HTR-8/SVneo (cell line): ENCODE data around the gene HIVEP3.

ENCODE experiments used
- DNase-seq: peaks from one replicate; pipeline ENCODE4 v3.0.0; 2011; ENCODE audit warnings: low spot score, mixed read lengths; ENCODE audit not compliant: insufficient read length
- FAIRE-seq: peaks from 2 replicates; lab custom pipeline; 2011; peaks lifted over from hg19 to GRCh38; lab: Jason Lieb, UNC

Gene HIVEP3

GRCh38 chr1:41582851-41583657, 335.7 kb downstream of the HIVEP3 start:
- DNase-seq (no peak), FAIRE-seq (no peak)

DNA sequence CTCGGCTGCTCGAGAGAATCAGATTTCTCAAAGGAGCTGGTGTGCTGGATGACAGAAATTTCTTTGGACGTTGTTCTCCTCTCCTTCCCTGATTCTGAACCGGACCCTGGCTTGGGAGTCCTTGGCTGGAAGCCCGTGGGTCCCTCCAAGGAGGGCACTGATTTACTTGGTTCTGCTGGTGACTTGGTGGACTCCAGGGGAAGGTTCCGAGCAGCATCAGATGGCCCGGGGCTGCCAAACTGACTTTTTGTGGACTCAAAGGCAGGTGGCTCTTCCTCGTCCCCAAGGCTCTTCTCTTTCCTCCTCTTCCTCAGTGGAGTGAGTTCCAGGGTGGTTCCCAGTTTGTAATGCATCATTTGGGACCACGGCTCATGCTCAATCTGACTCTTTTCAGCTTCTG, 336.4 kb downstream of the HIVEP3 start:
- DNase-seq (no peak), FAIRE-seq (no peak)

- DNase-seq (no peak), FAIRE-seq (no peak)
These were observed 336.8 kb downstream of the HIVEP3 start for GRCh38 chr1:41582004-41582325.

DNA sequence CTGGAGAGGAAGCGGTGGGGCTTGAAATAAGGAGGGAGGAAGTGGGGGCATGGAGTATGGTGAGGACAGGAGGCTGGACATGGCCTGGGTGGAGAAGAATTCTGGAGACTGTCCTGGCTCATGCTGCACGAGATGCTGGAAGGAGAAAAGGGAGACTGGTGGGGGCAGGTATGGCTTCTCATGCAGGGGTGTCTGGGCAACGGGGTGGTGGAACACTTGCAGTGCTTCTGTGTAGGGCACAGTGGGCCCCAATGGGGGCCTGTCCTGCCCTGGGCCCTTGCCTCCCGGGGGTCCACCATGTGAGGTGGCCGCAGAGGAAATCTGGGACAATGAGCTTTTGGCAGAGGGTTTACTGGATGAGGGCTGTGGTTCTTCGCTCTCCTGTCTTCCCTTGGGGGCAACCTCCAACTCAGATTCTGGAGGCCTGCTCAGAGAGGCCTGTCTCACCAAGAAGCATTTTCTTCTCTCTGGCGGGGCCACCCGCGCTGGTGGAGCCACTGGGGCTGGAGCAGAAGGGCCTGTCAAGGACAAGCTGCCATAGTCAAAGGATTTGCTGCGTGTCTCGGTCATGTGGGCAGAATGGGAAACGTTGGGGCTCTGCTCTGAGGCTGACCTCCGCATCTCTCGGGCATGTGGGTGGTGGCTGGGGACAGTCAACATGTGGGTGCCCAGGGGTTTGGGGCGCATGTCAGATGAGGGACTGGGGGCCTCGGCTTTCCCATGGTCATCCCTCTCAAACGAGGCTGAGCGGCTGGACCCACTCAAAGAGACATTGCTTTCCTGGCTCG, 337.3 kb downstream of the HIVEP3 start:
- FAIRE-seq (no peak), DNase-seq (no peak)

- FAIRE-seq (no peak), DNase-seq (no peak)
These were observed 338.1 kb downstream of the HIVEP3 start for GRCh38 chr1:41580520-41581172.

- DNase-seq: no peak
- no peak for FAIRE-seq
These were observed 338.7 kb downstream of the HIVEP3 start for GRCh38 chr1:41580021-41580420.

GRCh38 chr1:41578712-41579335, 339.9 kb downstream of the HIVEP3 start:
- DNase-seq (peak; percentile 30), FAIRE-seq (no peak)

GRCh38 chr1:41576620-41577019, 342.1 kb downstream of the HIVEP3 start:
- no peak for FAIRE-seq
- no peak for DNase-seq

DNA sequence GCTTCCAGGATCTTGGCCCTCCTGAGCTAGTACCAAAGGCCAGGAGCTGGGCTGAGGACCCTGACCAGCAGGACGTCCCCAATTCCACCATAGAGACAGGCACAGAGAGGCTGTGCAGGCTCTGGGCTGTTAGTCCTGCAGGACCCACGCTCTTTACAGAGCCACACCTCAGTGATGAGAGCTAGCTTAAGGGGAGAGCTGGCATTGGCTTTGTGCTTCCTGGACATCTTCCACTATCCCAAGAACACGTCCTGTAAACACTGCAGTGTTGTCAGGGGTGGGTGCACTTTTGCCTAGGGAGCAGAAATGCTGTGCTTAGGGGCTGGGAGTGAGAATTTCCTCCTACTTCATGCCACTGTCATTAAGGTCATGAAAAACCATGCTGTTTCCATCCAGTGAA, 342.5 kb downstream of the HIVEP3 start:
- no peak for FAIRE-seq
- DNase-seq: no peak

DNA sequence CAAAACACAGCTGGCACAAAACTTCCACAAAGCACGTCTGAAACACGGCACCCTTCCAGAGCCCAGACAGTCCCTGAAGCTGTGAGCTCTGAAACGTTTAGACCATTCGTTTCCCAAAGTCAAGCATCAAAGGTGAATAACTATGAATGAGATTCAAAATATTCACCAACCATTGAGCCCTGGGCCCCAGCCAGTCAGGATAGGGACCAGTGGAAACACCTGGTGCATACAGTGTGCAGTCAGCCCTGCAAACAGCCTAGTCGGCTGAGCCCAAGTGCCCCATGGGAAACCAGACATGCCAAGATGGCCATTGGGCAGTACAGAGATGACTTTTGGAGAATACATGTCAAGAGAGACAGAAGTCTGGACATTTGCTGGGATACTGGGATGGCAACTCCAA, 343.9 kb downstream of the HIVEP3 start:
- no peak for FAIRE-seq

DNA sequence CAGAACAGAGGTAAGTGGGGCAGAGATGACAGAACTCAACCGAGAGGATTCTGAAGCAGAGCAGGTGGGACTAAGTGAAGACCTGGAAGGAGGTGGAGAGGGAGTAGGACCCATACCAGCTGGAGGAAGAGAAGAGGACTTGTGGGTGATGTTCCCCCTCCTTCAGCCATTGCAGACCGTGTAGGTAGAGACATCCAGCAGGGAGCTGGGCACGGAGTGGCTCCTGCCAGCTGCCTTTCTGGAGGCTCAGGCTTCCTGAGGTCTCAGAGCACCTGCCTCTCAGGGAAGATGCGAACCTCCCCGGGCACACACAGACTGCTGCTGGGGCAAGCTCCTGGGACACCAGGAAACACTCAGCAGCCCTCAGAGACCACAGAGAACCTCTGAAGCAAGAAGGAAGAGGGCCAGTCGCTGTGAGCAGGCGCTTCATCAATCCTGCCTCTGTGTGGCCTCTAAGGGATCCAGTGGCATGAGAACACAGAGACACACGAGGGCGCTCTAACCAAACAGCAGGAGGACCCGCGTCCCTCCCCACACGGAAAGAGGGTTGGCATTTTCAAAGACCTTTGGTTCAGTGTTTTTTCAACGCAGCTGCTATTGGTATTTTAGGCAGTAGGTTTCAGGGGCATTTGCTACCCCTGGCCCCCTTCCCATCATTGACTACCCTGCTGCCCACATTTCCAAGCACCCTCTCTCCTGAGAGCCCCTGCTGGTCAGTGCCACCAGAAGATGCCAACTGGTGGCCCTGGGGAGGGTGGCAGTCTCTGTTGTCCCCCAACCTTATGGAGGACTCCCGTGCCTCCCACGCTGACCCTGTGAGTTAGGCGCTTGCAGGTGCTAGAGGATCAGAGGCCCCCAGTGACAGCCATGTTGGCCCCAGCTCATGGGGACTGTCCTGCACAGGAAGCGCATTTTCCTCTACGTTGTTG, 344.7 kb downstream of the HIVEP3 start:
- FAIRE-seq (peak; percentile 69), DNase-seq (peak; percentile 80)

More for the DNA sequence above, 343.9 kb downstream of the HIVEP3 start:
- no peak for DNase-seq

DNA sequence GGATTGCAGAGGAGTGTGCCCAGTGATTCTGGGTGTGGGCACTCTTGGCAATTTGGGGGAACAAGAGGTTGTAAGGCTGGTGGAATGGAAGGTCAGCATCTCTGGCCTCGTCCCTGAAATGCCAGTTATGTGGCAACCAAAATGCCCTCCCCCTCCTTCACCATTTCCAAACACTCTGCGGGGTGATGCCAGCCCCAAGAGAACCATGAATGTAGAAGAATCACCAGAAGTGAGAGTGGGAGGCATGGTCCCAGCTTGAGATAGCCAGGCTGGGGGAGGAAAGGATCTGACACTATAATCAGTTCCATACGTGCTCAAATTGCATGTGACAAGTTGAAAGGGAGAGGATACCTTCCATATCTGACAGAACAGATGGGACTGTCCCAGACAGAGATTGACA, 345.5 kb downstream of the HIVEP3 start:
- FAIRE-seq (no peak), DNase-seq (no peak)

DNA sequence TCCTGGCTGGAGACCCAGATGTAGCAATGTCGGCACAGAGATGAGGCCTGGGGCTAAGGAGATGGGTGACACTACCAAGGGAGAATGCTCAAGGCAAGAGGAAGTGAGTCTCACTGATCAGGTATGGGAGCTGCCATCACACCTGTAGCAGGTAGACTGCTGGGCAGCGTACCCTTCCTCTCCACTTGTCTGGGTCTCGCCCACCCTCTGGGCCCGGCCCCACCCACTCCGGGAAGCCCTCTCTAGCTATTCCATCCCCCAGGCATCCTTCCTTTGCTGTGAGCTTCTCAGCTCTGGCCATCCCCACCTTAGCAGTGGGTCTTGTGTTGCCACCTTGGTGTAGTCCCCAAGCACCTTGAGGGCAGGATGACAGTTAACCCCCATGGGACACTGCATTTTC, 346.5 kb downstream of the HIVEP3 start:
- DNase-seq (no peak), FAIRE-seq (no peak)

GRCh38 chr1:41571041-41571440, 347.7 kb downstream of the HIVEP3 start:
- DNase-seq: no peak
- FAIRE-seq: no peak

- DNase-seq: no peak
- no peak for FAIRE-seq
These were observed 350.5 kb downstream of the HIVEP3 start for GRCh38 chr1:41568204-41568603.

DNA sequence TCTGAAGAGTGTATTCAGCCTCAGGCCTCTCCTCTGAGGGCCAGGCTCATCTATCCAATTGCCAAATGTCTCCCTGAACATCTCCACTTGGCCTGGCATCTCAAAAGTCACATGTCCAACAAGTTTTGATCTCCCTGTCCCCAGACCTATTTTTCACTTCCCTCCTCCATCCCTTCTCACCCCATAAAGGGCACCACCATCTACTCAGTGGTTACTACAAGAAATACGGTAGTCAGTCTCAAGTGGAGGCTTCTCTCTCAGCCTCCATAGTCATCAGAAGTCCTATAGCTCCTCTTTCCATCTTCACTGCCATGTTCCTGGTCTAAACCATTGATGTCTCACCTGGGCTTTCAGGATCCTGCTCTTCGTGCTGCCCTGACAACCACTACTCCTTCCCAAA, 351.8 kb downstream of the HIVEP3 start:
- no peak for FAIRE-seq

GRCh38 chr1:41566274-41566885, 352.3 kb downstream of the HIVEP3 start:
- no peak for DNase-seq
- FAIRE-seq: no peak

More for the DNA sequence above, 351.8 kb downstream of the HIVEP3 start:
- DNase-seq: no peak

DNA sequence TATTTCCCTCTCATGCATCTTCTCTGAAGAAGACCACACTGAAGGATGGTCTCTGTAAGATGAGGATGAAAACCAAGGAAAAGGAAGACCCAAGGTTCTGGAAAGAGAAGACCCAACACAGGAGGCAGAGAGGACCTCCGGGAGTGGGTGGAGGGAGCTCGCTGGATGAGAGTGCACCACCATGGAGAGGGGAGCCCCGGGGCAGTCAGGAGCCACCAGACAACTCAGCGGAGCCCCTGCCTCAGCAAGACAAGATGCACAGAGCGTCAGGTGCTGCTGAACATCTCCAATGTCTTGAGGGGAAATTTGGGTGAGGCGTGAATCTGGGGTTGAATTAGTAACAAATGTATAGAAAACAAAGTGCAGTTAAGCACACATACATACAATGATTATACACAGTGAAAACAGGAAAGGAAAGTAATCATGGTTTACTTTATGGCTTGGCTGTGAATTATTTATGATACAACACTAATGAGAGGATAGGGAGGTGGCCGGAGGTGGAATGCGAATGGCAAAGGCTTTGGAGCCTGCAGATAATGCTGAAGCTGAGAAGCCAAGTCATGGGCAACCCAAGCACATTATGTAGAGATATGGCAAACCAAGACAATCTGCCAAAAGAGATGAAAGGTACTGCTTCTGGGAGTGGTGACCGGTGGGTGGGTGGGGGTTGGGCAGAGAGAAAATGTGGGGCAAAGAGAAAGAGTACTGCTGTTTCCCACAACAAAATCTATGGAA, 353.8 kb downstream of the HIVEP3 start:
- DNase-seq (no peak), FAIRE-seq (no peak)

GRCh38 chr1:41562328-41562727, 356.4 kb downstream of the HIVEP3 start:
- no peak for FAIRE-seq
- no peak for DNase-seq
